GM10847 (cell line): Measurements from ENCODE around the gene PRDM7.
A peak's percentile ranks its signal among the peaks of the same experiment; 100 is the strongest.

Experiments
- POLR2A ChIP-seq: IDR thresholded peaks from 2 replicates; pipeline ENCODE4 v1.6.1; 2011; ENCODE audit not compliant: insufficient read length; ENCODE audit errors: extremely low read depth

PRDM7 gene

DNA sequence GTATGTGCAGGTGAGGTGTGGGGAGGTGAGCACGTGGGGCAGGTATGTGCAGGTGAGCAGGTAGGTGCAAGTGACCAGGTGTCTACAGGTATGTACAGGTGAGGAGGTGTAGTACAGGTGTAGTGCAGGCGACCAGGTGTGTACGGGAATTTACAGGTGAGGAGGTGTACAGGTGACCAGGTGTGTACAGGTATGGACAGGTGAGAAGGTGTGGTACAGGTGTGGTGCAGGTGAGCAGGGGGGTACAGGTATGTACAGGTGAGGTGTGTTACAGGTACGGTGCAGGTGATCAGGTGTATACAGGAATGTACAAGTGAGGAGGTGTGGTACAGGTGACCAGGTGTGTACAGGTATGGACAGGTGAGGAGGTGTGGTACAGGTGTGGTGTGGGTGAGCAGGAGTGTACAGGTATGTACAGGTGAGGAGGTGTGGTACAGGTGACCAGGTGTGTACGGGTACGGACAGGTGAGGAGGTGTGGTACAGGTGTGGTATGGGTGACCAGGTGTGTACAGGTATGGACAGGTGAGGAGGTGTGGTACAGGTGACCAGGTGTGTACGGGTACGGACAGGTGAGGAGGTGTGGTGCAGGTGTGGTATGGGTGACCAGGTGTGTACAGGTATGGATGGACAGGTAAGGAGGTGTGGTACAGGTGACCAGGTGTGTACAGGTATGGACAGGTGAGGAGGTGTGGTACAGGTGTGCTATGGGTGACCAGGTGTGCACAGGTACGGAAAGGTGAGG lies 45.0 kb downstream of the PRDM7 start:
- TF ChIP-seq POLR2A, result no peak

DNA sequence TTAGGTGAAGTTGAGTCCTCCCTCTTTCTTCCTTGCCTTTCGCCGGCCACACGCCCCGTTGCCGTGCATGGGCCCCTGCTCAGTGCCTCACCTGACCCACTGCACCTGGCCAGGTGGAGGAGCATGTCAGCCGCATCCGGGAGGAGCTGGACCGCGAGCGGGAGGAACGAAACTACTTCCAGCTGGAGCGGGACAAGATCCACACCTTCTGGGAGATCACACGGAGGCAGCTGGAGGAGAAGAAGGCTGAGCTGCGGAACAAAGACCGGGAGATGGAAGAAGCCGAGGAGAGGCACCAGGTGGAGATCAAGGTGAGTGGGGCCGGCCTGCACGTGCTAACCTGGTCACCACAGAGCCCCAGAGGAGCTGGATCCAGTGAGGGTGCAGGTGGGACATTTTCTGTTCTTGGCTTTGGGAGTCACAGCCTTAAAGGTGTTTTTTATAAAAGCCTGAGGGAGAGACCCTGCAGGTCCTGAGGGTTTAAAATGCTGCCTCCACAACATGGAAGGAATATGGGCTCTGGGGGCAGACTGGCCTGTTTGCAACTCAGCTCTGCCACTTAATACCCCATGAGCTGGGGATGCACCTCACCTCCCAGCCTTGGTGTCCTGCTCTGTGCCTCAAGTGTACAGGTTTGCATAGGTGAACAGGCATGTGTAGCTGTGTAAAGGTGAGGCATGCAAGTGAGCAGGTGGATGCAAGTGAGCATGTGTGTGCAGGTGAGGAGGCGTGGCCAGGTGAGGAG lies 45.8 kb downstream of the PRDM7 start:
- TF ChIP-seq POLR2A, result no peak

DNA sequence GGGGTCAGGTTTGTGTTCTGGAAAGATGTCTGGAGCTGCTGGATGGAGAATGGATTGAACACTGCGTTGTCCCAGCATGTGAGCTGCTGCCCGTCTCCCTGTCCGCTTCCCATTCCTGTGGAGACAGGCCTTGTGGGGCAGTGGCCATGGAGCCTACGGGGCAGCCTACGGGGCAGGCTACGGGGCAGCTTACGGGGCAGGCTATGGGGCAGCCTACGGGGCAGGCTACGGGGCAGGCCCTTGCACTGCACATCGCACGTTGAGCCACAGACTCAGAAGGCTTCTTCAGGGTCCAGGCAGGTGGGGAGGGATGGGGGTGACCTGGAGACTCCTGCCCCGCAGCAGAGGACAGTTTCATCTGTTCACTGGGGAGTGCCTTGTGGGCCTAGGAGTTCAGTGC lies 48.1 kb downstream of the PRDM7 start:
- no peak for TF ChIP-seq POLR2A

DNA sequence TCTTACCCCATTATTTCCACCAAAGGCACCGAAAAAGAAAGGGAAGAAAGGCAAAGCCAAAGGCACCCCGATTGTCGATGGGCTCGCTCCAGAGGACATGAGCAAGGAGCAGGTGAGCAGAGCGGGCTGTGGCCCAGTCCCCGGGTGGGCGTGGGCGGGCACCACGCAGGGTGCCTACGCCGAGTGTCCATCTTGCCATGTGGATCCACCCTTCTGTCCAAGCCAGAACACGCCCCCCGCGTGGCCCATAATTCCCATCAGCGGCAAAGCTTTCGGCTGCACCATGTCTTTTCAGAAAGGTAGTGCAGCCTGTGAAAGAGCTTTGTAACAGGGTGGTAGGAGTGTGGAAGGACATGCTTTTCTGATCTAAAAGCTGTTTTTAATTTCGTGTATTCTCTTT lies 49.5 kb downstream of the PRDM7 start:
- no peak for TF ChIP-seq POLR2A

DNA sequence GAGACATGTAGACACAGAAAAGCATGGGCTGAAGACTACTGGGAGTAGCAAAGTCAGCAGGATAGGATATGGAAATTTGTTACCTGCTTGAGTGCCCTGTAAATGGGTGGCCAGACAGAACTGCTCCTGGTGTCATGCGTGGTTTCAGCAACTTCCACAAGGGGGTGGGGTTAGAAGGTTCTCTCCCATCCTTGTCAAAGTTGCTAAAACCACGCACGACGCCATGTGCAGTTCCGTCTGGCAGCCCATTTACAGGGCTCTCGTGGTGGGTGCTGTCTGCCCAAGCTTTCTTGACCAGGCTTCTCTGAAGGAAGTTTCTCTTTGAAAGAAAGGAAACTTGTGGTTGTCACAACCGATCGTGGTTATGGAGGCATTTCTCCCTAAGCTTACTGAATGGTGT lies 51.0 kb downstream of the PRDM7 start:
- no peak for TF ChIP-seq POLR2A

DNA sequence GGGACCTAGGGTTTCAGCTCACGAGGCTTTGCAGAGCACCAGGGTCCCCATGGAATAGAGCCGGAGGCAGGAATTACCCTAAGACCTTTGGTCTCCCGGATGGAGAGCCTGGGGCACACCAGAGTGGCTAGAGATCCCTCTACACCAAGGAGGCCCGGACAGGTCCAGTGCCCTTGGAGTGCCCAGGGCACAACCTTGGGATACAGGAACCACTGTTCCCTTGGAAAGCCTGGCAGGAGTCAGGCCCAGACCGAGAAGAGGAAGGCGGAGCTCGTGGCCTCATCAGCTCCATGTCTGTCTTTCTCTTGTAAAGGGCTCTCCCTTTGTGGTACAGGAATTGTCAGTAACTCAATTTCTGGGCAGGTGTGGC lies 54.1 kb downstream of the PRDM7 start:
- no peak for TF ChIP-seq POLR2A

DNA sequence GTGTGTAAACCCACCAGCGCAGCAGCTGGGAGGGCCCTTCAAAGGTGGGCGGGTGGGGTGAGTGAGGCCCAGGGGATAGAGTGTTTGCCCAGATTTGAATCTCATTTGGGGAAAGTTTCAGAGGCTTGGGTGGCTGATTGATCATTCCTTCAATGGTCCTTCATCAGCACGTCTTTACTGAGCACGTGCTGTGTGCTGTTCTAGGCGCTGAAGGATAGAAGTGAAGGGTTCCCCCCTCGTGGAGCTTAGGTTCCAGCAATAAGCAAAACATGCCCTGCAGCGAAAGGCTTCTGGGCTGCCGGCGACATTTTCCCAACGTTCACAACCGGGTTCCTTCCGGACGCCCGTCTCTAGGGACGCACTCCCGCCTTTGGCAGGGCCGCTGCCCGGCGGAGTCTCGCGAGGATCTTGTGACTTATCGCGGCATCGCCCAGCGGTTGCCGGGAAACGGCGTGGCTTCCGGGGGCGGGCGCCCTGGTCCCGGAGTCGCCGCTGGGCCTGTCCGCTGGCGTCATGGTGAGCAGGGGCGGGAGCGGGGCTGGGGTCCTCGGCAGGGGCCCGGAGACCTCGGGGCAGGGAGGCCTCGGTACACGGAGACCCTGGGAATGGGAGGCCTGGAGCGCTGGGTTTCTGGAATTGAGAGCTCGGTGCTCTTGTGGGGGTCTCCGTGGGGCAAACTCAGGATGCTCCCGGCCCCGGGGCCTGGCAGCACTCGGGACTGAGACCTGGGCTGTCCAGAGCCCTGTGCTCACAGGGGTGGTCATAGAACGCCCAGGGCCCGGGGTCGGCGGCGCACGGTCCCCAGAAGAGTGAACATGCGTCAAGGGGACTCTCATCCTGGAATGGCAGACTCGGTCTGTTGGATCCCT lies 54.7 kb downstream of the PRDM7 start:
- TF ChIP-seq POLR2A, result peak; percentile 46

DNA sequence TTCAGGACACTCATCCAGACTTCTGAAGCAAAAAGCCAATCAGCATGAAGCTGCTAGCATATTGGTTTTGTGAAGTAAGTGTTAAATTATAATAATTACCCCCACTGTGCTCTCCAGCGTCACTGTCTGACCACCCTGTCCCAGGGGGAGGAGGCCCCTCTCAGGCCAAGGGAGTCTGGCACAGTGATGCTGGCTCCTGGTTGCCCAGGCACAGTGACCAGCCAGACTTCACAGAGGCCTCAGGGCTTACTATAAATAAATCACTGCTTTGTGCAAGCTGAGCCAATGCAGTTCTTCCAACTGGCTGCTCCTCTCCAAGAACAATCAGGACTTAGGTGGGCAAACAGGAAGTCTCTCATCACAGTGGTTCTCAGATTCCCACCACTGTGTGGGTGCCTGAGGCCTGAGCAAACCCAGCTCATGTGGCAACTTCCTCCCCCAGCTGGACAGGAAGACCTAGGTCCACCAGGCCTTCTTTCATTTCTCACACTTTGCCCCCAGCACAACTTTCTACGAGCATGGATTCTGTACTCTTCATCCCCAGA lies 56.2 kb downstream of the PRDM7 start:
- TF ChIP-seq POLR2A, result no peak

DNA sequence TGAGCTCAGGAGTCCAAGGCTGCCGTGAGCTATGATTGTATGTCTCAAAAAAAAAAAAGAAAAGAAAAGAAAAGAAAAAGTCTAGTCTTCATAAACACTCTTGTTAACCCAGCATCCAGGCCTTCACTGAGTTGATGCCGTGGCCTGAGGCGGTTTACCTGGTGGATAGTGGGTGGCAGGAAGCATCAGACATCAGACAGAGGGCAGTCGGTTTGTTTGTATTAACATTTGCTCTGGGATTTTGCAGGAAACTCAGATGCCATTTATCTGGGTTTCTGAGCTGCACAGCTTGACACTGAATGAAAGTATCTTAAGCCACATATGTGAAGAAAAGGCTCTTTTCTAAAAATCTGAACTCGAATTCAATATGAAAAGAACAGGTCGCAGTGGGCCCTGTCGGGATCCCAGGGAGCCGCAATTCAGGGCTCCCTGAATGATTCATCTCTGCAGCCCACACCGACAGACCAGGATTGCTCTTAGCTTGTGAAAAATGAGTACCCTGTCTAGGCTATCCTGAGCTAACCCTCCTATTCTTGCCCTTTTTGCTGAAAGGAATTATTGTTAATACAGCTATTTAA lies 56.8 kb downstream of the PRDM7 start:
- TF ChIP-seq POLR2A, result no peak

DNA sequence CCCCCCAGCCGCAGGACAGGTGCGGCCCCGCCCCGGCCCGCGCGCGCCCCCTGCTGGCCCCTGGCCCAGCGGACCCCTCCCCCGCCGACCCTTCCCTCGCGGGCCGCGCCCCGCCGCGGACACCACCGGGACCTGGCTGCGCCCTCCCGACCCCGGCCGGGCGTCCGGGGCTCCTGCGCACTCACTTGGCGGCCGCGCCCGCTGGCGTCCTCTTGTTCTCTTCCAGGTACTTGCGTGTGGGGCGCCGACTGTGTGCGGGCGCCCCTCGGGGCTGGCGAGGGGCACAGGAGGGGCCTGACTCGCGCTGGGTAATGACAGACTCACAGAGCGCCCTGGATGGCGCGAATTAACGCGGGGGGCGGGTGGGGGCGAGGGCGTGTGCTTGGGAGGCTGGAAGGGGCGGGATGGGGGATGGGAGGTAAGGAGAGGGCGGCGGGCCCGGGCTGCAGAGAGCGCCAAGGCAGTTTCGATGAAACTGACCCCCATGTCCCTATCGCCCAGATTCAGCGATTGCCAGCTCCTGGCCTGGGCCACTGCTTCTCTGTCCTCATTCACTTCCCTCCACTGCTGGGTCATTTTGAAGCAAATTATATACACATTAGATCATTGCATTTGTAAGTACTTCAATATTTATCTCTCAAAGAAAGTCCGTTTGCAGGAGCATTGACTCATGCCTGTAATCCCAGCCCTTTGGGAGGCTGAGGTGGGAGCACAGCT lies 57.4 kb downstream of the PRDM7 start:
- no peak for TF ChIP-seq POLR2A

DNA sequence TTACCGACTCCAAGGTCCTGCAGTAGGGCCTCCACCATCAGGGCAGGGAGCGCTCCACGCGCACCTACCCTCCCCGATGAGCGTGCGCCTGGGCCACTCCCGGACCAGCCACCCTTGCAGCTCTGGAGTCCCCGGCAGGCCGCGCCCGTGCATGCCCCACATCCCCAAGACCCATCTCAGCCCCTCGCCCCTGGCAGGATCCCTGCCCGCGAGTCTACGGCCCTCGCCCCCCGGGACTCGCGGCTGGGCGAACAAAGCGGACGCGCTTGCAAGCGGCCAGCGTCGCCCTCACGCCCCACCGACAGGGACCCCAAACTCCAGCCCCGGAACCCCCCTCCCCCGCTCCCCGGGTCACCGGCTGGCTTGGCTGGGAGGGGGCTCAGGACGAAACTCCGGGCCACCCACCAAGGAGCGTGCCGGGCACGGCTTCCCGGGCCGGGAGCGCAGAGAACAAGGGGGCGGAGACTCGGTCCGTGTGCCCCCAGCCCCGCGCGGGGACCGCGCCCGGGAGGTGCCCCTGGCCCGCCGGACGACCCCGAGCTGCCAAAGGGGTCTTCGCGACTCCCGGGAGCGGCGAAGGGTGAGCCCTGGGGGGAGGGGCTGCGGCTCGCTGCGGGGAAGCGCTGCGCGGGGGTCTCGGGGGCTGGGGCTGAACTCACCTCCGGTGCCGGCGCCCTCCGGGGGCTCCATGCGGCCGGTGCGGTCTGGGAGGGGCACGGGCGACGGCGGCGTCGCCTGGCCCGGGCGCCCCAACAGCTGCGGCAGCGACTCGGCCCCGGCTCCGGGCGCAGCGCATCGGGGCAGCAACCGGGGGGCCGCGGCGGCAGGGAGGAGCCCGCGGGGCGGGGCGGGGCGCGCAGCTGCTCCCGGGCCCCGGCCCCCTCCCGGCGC lies 58.2 kb downstream of the PRDM7 start, which contains the start of gene DBNDD1:
DBNDD1 (minus strand) TSS at position 805 of the 891 bp plus-strand sequence; CDS start at position 690, 115 bp downstream.
- TF ChIP-seq POLR2A, result no peak

DNA sequence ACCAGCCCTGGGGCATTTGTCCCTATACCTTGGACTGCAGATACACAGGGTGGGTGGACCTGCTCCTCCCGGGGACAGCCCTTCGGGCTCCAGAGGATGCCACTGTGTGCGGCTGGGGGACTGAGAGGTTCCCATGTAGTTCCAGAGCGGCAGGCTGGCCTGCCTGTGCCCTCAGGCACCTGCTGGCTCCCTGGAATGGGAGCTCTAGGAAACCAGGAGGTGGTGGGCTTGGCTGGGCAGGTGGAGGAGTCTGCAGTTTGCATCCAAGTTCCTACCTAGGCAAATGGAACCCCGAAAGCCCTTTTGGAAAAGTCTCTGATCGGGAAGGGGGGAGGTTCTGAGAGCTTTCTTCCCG lies 58.9 kb downstream of the PRDM7 start:
- TF ChIP-seq POLR2A, result no peak

DNA sequence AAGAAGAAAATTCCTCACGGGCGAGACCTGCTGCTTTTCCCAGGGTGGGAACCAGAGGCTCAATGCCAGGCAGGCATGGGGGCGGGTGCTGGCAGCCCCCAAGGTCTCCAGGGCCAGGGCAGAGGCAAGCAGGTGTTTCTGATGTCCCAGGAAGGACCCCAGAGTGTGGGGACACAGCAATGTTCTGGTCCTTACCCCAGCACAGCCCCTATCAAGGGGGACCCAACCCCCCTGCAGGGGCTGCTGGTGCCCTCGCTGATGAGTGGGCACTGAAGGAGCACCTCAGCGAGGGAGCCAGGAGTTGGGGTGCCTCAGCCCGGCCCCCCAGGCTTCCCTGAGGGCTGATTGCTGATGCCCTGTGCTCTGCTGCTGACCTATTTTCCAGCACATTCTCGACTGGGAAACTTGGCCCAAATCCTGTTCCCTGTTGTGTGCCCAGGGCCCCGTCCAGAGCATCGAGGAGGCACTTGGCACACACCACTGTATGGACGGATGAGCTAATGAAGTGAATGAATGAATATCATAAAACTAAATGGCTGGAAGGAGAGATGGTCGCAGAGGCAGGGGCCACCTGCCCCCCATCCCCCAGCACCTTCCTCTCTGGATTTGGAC lies 60.7 kb downstream of the PRDM7 start:
- no peak for TF ChIP-seq POLR2A
